DND-41 (cell line): ENCODE measurements around the gene NOC4L.

Experiments
- ATAC-seq: fragments of 200-7000 bp; cut with Tn5 transposase; 3 replicates; pipeline ENCODE4 v1.9.1; 2021; ENCODE audit warnings: low read depth; ENCODE audit not compliant: insufficient read depth
- DNase-seq: peaks from one replicate; pipeline ENCODE4 v3.0.0-alpha.2; 2020
- H2AFZ ChIP-seq: 2 replicates; pipeline ENCODE4 v1.6.0; 2012; ENCODE audit warnings: low read depth, low read length
- H3K27ac ChIP-seq: 2 replicates; pipeline ENCODE4 v1.5.1; 2012; ENCODE audit warnings: low read length, inconsistent platforms
- H3K27me3 ChIP-seq: fragments of 200-600 bp; sonication (generic); 2 replicates; pipeline ENCODE4 v1.6.0; 2012; ENCODE audit warnings: low read length, mild to moderate bottlenecking, inconsistent platforms; ENCODE audit not compliant: insufficient read depth, poor library complexity
- H3K36me3 ChIP-seq: 2 replicates; pipeline ENCODE4 v1.5.1; 2012; ENCODE audit warnings: low read length, inconsistent platforms; ENCODE audit not compliant: insufficient read depth
- H3K4me1 ChIP-seq: 2 replicates; pipeline ENCODE4 v1.5.1; 2012; ENCODE audit warnings: mild to moderate bottlenecking, low read length; ENCODE audit not compliant: insufficient read depth
- H3K4me2 ChIP-seq: 2 replicates; pipeline ENCODE4 v1.6.0; 2012; ENCODE audit warnings: mild to moderate bottlenecking, moderate library complexity, low read length, inconsistent platforms; ENCODE audit not compliant: insufficient read depth
- H3K4me3 ChIP-seq, 2 experiments: fragments of 200-600 bp in 1 of 2; shearing (Covaris generic) in 1 of 2; 2 replicates each; pipeline ENCODE4 v1.5.1; 2012 to 2016; ENCODE audit warnings: inconsistent platforms in 2 of 2, low read length in 2 of 2, mild to moderate bottlenecking in 2 of 2, low read depth in 1 of 2, moderate library complexity in 1 of 2
- H3K79me2 ChIP-seq: 2 replicates; pipeline ENCODE4 v1.6.0; 2012; ENCODE audit warnings: low read length, inconsistent platforms; ENCODE audit not compliant: insufficient read depth
- H3K9ac ChIP-seq: 2 replicates; pipeline ENCODE4 v1.6.0; 2012; ENCODE audit warnings: low read depth, mild to moderate bottlenecking, inconsistent platforms, low read length, moderate library complexity
- H3K9me3 ChIP-seq: 2 replicates; pipeline ENCODE4 v1.5.1; 2012; ENCODE audit warnings: low read length, moderate library complexity, mild to moderate bottlenecking, inconsistent platforms; ENCODE audit not compliant: insufficient read depth, severe bottlenecking
- H4K20me1 ChIP-seq: 2 replicates; pipeline ENCODE4 v1.6.0; 2012; ENCODE audit warnings: low read length; ENCODE audit not compliant: insufficient read depth
- EZH2 ChIP-seq: IDR thresholded peaks from 3 replicates; pipeline ENCODE4 v1.6.1; 2012; ENCODE audit warnings: borderline replicate concordance, low read depth, mild to moderate bottlenecking, moderate library complexity, low read length, inconsistent platforms; ENCODE audit not compliant: severe bottlenecking
- TF ChIP-seq, protein P1 (sequence below): IDR thresholded peaks from 2 replicates; pipeline ENCODE4 v1.5.1; 2012; ENCODE audit warnings: borderline replicate concordance, low read length, moderate library complexity, mild to moderate bottlenecking; ENCODE audit not compliant: poor library complexity, severe bottlenecking; ENCODE audit errors: extremely low read depth

Gene NOC4L

DNA sequence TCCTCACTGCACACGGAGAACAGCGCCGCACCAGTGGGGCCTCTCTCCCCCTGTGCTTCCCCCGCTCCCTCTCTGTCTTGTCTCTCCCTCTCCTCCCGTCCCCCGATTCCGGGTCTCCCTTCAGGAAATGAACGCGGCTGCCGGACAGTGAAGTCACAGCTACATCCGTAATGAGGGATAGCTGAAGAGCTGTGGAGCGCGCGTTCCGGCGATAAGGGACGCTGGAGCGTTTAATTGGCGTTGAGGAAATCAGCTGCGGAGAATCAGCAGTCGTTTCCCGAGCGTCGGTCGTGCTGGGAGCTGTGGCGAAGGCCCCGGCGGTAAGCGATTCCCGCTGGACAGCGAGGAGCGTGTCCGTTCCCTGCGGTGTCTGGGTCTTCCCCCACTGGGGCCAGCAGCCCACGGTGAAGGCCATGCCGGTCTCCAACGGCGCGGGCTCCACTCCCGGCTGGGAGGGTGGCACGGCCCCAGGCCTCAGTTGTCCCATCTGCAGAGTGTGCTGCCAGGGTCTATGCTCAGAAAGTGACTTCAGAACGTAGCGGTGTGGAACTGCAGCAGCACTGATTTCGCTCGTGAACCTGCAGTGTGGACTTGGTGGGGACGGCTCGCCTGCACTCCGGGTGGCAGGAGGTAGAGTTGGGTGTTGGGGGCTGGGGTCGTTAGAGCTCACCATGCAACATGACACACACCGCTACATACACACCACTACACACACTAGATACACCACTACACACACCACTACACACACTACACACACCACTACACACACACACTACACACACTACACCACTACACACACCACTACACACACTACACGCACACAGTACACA lies 10.9 kb downstream of the NOC4L start:
- Histone ChIP-seq H3K27me3 (no peaks in the 10 kb centered on the region), H3K4me1 (peaks cover 4% of the 10 kb centered on the region; the same call in 1 of the 2 replicates), H3K27ac (no peak overlapping the region), H3K36me3 (peaks cover 44% of the 10 kb centered on the region), H3K4me2 (no peak overlapping the region), H3K9ac (no peak overlapping the region), H2AFZ (no peak overlapping the region), H3K4me3 (no peak overlapping the region), H3K9me3 (peaks cover 2% of the 10 kb centered on the region), H4K20me1 (peaks cover 14% of the 10 kb centered on the region), H3K79me2 (no peaks in the 10 kb centered on the region)
- ATAC-seq (peak; percentile 11; the same call in 1 of the 3 replicates), DNase-seq (peak; percentile 37)
- TF ChIP-seq, protein P1, sequence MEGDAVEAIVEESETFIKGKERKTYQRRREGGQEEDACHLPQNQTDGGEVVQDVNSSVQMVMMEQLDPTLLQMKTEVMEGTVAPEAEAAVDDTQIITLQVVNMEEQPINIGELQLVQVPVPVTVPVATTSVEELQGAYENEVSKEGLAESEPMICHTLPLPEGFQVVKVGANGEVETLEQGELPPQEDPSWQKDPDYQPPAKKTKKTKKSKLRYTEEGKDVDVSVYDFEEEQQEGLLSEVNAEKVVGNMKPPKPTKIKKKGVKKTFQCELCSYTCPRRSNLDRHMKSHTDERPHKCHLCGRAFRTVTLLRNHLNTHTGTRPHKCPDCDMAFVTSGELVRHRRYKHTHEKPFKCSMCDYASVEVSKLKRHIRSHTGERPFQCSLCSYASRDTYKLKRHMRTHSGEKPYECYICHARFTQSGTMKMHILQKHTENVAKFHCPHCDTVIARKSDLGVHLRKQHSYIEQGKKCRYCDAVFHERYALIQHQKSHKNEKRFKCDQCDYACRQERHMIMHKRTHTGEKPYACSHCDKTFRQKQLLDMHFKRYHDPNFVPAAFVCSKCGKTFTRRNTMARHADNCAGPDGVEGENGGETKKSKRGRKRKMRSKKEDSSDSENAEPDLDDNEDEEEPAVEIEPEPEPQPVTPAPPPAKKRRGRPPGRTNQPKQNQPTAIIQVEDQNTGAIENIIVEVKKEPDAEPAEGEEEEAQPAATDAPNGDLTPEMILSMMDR = no peak
- no peak for TF ChIP-seq EZH2

DNA sequence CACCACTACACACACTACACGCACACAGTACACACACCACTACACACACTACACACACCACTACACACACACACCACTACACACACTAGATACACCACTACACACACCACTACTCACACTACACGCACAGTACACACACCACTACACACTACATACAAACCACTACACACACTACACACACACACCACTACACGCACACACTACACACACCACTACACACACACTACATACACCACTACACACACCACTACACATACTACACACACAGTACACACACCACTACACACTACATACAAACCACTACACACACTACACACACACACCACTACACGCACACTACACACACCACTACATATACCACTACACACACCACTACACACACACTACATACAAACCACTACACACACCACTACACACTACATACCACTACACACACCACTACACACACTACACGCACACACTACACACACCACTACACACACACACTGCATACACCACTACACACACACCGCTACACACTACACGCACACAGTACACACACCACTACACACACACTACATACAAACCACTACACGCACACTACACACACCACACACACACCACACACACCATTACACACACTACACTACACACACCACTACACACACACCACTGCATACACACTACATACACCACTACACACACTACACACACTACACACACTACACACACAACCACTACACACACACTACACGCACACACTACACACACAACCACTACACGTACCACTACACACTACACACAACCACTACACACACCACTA lies 11.7 kb downstream of the NOC4L start:
- no peak overlapping the region for H3K9ac ChIP-seq
- ATAC-seq (no peak), DNase-seq (no peak)
- peaks cover 4% of the 10 kb centered on the region; the same call in 1 of the 2 replicates for H3K4me1 ChIP-seq
- no peak overlapping the region for H2AFZ ChIP-seq
- H4K20me1 ChIP-seq = peaks cover 14% of the 10 kb centered on the region
- H3K27me3 ChIP-seq = no peaks in the 10 kb centered on the region
- peaks cover 2% of the 10 kb centered on the region for H3K9me3 ChIP-seq
- no peak overlapping the region for H3K27ac ChIP-seq
- peaks cover 40% of the 10 kb centered on the region for H3K36me3 ChIP-seq
- H3K79me2 ChIP-seq = no peaks in the 10 kb centered on the region
- H3K4me2 ChIP-seq = no peak overlapping the region
- no peak for TF ChIP-seq EZH2
- TF ChIP-seq, protein P1 = no peak
- no peak overlapping the region for H3K4me3 ChIP-seq

GRCh38 chr12:132156573-132157325 lies 12.5 kb downstream of the NOC4L start:
- Histone ChIP-seq H3K9ac (no peak overlapping the region), H3K9me3 (peaks cover 2% of the 10 kb centered on the region), H2AFZ (no peak overlapping the region), H3K27ac (no peak overlapping the region), H3K4me3 (no peak overlapping the region), H3K79me2 (no peaks in the 10 kb centered on the region), H3K4me1 (peaks cover 4% of the 10 kb centered on the region; the same call in 1 of the 2 replicates), H3K36me3 (peaks cover 32% of the 10 kb centered on the region), H3K27me3 (no peaks in the 10 kb centered on the region), H3K4me2 (no peak overlapping the region), H4K20me1 (peaks cover 16% of the 10 kb centered on the region)
- no peak for ATAC-seq
- DNase-seq = no peak
- TF ChIP-seq, protein P1 = no peak
- no peak for TF ChIP-seq EZH2
